Measurements from ENCODE around the gene LIPA. TPM values are rescaled to one million over a fixed set of nuclear protein-coding genes. Genes with fewer than 3 reads are reported as not detected.

The LIPA gene
- total RNA-seq, 1 donor from 2014 or later = 70.2 TPM

- Mint-ChIP-seq H3K27ac (ENCODE audit: unreplicated experiment) (no peak overlapping the region), H3K36me3 (ENCODE audit: low read depth, unreplicated experiment) (no peaks in the 10 kb centered on the region), H3K4me3 (ENCODE audit: unreplicated experiment) (no peak overlapping the region), H3K4me1 (ENCODE audit: low read depth, unreplicated experiment) (peaks cover 19% of the 10 kb centered on the region), H3K27me3 (ENCODE audit: low read depth, unreplicated experiment) (no peaks in the 10 kb centered on the region), H3K9me3 (ENCODE audit: unreplicated experiment) (no peaks in the 10 kb centered on the region)
- Histone ChIP-seq H3K4me1 (ENCODE audit: insufficient read depth, low read length) (peaks cover 7% of the 10 kb centered on the region), H3K4me2 (ENCODE audit: low read length) (no peak overlapping the region), H3K36me3 (ENCODE audit: insufficient read depth, low read length) (no peaks in the 10 kb centered on the region), H3K79me2 (ENCODE audit: insufficient read depth, low read length) (no peaks in the 10 kb centered on the region), H2AFZ (ENCODE audit: low read depth, low read length) (no peak overlapping the region), H3K9ac (ENCODE audit: low read length) (no peak overlapping the region), H3K4me3 (ENCODE audit: insufficient read depth, low read depth, low read length) (no peak overlapping the region), H3K27ac (ENCODE audit: low read depth, low read length) (no peak overlapping the region), H3K27me3 (ENCODE audit: insufficient read depth, low read length) (no peaks in the 10 kb centered on the region), H3K9me3 (ENCODE audit: insufficient read depth, low read depth, low read length) (peaks cover 7% of the 10 kb centered on the region), H4K20me1 (ENCODE audit: insufficient read depth, low read length) (no peaks in the 10 kb centered on the region)
- FAIRE-seq (peak; percentile 32), DNase-seq (ENCODE audit: low read depth) (no peak)
- TF ChIP-seq CTCF (IDR thresholded peaks at IDR 0.05; ENCODE audit: insufficient read depth, low read depth, low read length) (no peak), EZH2 (IDR thresholded peaks at IDR 0.05; ENCODE audit: insufficient read depth, low read length) (no peak)
Measured at GRCh38 chr10:89263531-89263930, 12.0 kb upstream of the LIPA start.

GRCh38 chr10:89263091-89263490 lies 11.5 kb upstream of the LIPA start:
- H3K4me3 ChIP-seq (ENCODE audit: insufficient read depth, low read depth, low read length) = no peak overlapping the region
- TF ChIP-seq EZH2 (IDR thresholded peaks at IDR 0.05; ENCODE audit: insufficient read depth, low read length) (no peak), CTCF (IDR thresholded peaks at IDR 0.05; ENCODE audit: insufficient read depth, low read depth, low read length) (no peak)
- H4K20me1 ChIP-seq (ENCODE audit: insufficient read depth, low read length) = no peaks in the 10 kb centered on the region
- no peaks in the 10 kb centered on the region for H3K27me3 ChIP-seq (ENCODE audit: insufficient read depth, low read length)
- H3K4me3 Mint-ChIP-seq (ENCODE audit: unreplicated experiment) = no peak overlapping the region
- no peaks in the 10 kb centered on the region for H3K27me3 Mint-ChIP-seq (ENCODE audit: low read depth, unreplicated experiment)
- H3K79me2 ChIP-seq (ENCODE audit: insufficient read depth, low read length) = no peaks in the 10 kb centered on the region
- peaks cover 7% of the 10 kb centered on the region for H3K9me3 ChIP-seq (ENCODE audit: insufficient read depth, low read depth, low read length)
- H3K4me1 Mint-ChIP-seq (ENCODE audit: low read depth, unreplicated experiment) = peaks cover 19% of the 10 kb centered on the region
- H3K36me3 Mint-ChIP-seq (ENCODE audit: low read depth, unreplicated experiment) = no peaks in the 10 kb centered on the region
- H3K4me1 ChIP-seq (ENCODE audit: insufficient read depth, low read length) = peaks cover 7% of the 10 kb centered on the region
- H3K9me3 Mint-ChIP-seq (ENCODE audit: unreplicated experiment) = no peaks in the 10 kb centered on the region
- H3K4me2 ChIP-seq (ENCODE audit: low read length) = no peak overlapping the region
- H3K27ac ChIP-seq (ENCODE audit: low read depth, low read length) = no peak overlapping the region
- DNase-seq (ENCODE audit: low read depth) (no peak), FAIRE-seq (no peak)
- no peak overlapping the region for H3K9ac ChIP-seq (ENCODE audit: low read length)
- H2AFZ ChIP-seq (ENCODE audit: low read depth, low read length) = no peak overlapping the region
- no peaks in the 10 kb centered on the region for H3K36me3 ChIP-seq (ENCODE audit: insufficient read depth, low read length)
- H3K27ac Mint-ChIP-seq (ENCODE audit: unreplicated experiment) = no peak overlapping the region

- no peaks in the 10 kb centered on the region for H3K36me3 ChIP-seq (ENCODE audit: insufficient read depth, low read length)
- Mint-ChIP-seq H3K4me1 (ENCODE audit: low read depth, unreplicated experiment) (peaks cover 19% of the 10 kb centered on the region), H3K4me3 (ENCODE audit: unreplicated experiment) (no peak overlapping the region), H3K27me3 (ENCODE audit: low read depth, unreplicated experiment) (no peaks in the 10 kb centered on the region), H3K9me3 (ENCODE audit: unreplicated experiment) (no peaks in the 10 kb centered on the region), H3K27ac (ENCODE audit: unreplicated experiment) (no peak overlapping the region), H3K36me3 (ENCODE audit: low read depth, unreplicated experiment) (no peaks in the 10 kb centered on the region)
- FAIRE-seq (peak; percentile 55), DNase-seq (ENCODE audit: low read depth) (peak; percentile 66)
- peaks cover 3% of the 10 kb centered on the region for H3K27me3 ChIP-seq (ENCODE audit: insufficient read depth, low read length)
- no peaks in the 10 kb centered on the region for H4K20me1 ChIP-seq (ENCODE audit: insufficient read depth, low read length)
- no peak overlapping the region for H3K4me2 ChIP-seq (ENCODE audit: low read length)
- no peak overlapping the region for H2AFZ ChIP-seq (ENCODE audit: low read depth, low read length)
- H3K9me3 ChIP-seq (ENCODE audit: insufficient read depth, low read depth, low read length) = peaks cover 7% of the 10 kb centered on the region
- no peaks in the 10 kb centered on the region for H3K79me2 ChIP-seq (ENCODE audit: insufficient read depth, low read length)
- no peak for TF ChIP-seq CTCF (IDR thresholded peaks at IDR 0.05; ENCODE audit: insufficient read depth, low read depth, low read length)
- no peak for TF ChIP-seq EZH2 (IDR thresholded peaks at IDR 0.05; ENCODE audit: insufficient read depth, low read length)
- H3K27ac ChIP-seq (ENCODE audit: low read depth, low read length) = no peak overlapping the region
- H3K9ac ChIP-seq (ENCODE audit: low read length) = no peak overlapping the region
- peaks cover 7% of the 10 kb centered on the region for H3K4me1 ChIP-seq (ENCODE audit: insufficient read depth, low read length)
- H3K4me3 ChIP-seq (ENCODE audit: insufficient read depth, low read depth, low read length) = no peak overlapping the region
Measured at GRCh38 chr10:89262086-89263051, 10.8 kb upstream of the LIPA start.

Measured in astrocyte (in vitro differentiated cells and primary cell).